Mesothelial cell of epicardium (in vitro differentiated cells): ENCODE results near the gene ROR2. TPM values are rescaled to one million over a fixed set of nuclear protein-coding genes. Genes with fewer than 3 reads are reported as not detected.
A peak's percentile ranks its signal among the peaks of the same experiment; 100 is the strongest.

Source experiments
- DNase-seq, 2 experiments: peaks; one replicate each; pipeline ENCODE4 v3.0.0; 2021; ENCODE audit warnings: low spot score in 2 of 2; ENCODE audit not compliant: unreplicated experiment in 2 of 2
- H3K27ac Mint-ChIP-seq: 2 replicates; pipeline ENCODE4 v1.8.0; 2021; ENCODE audit warnings: mixed read lengths
- H3K27me3 Mint-ChIP-seq: 2 replicates; pipeline ENCODE4 v1.8.0; 2021; ENCODE audit warnings: low read depth, mixed read lengths
- H3K36me3 Mint-ChIP-seq: 2 replicates; pipeline ENCODE4 v1.8.0; 2021; ENCODE audit warnings: mixed read lengths
- H3K4me1 Mint-ChIP-seq: 2 replicates; pipeline ENCODE4 v1.8.0; 2021; ENCODE audit warnings: mixed read lengths
- H3K4me3 Mint-ChIP-seq: 2 replicates; pipeline ENCODE4 v1.8.0; 2021; ENCODE audit warnings: mild to moderate bottlenecking, moderate library complexity, mixed read lengths
- H3K9me3 Mint-ChIP-seq: 2 replicates; pipeline ENCODE4 v1.8.0; 2021; ENCODE audit warnings: mixed read lengths
- CTCF ChIP-seq: fragments of 200-600 bp; sonication (generic); IDR thresholded peaks from one replicate; pipeline ENCODE4 v1.5.0; 2021; ENCODE audit warnings: antibody characterized with exemption; ENCODE audit not compliant: unreplicated experiment
- total RNA-seq: library from RNA; stranded (reverse); gene quantifications from 3 replicates; pipeline ENCODE4 v1.2.1, GENCODE V29; 2021

The ROR2 gene
- total RNA-seq, 1 donor from 2014 or later = 41.0 TPM

- Mint-ChIP-seq H3K27ac (no peak overlapping the region), H3K36me3 (no peaks in the 10 kb centered on the region), H3K4me3 (peak overlapping the region; percentile 67), H3K4me1 (peaks cover 7% of the 10 kb centered on the region), H3K9me3 (peaks cover 7% of the 10 kb centered on the region), H3K27me3 (no peaks in the 10 kb centered on the region)
- peak; percentile 46 to 48 for DNase-seq
- no peak for TF ChIP-seq CTCF
These were observed 235.8 kb downstream of the ROR2 start for GRCh38 chr9:91714020-91714806.

DNA sequence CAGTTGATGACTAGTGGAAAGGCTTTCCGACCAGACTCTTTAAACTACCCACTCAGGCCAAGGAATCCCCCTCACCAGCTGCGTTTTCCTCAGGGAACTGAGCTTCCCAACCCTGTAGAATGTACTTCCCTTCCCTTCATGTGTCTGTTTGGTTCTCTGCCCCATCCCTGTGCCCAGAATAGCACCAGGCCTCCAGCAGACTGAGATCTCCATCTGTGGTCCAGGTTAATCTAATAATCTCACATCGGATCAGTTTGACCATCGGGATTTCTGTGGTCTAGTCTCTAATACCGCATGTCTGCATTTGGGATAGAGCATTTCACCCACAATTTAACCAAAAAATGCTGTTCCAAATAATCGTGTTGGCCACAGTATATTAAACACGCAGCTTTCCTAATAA is 237.2 kb downstream of the ROR2 start:
- Mint-ChIP-seq H3K4me3 (no peak overlapping the region), H3K27me3 (no peaks in the 10 kb centered on the region), H3K36me3 (no peaks in the 10 kb centered on the region), H3K27ac (no peak overlapping the region), H3K9me3 (peaks cover 7% of the 10 kb centered on the region), H3K4me1 (peaks cover 7% of the 10 kb centered on the region)
- no peak for TF ChIP-seq CTCF
- no peak for DNase-seq

DNA sequence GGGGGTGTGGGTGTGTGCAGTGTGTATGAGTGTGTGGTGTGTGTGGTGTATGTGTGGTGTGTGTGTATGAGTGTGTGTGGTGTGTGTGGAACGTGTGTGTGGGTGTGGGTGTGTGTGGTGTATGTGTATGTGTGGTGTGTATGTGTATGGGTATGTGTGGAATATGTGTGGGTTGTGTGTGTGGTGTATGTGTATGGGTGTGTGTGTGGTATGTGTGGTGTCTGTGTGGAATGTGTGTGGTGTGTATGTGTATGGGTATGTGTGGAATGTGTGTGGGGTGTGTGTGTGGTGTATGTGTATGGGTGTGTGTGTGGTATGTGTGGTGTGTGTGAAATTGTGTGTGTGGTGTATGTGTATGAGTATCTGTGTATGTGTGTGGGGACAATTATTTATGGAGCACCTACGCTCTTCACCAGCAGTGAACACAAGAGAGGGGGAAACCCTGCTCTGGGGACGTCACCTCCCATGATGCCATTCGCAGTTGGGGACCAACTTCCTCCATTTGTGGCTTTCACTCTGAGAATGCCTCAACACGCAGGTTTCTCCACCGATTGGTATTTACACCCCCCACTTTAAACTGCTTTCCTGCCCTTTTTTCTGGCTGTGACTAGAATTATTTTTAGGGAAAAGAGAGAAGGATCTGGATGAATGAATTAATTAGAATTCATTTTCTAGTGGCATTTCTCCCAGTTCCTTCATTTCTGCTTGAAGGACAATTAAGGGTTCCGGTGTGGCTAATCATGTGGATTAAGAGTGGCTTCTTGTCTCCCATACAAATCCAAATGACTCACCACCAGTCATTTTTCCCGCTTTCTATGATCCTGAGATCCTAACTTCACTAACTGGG is 238.1 kb downstream of the ROR2 start:
- Mint-ChIP-seq H3K4me3 (no peak overlapping the region), H3K27ac (no peak overlapping the region), H3K4me1 (peaks cover 7% of the 10 kb centered on the region), H3K27me3 (no peaks in the 10 kb centered on the region), H3K9me3 (peaks cover 7% of the 10 kb centered on the region), H3K36me3 (no peaks in the 10 kb centered on the region)
- no peak for DNase-seq
- TF ChIP-seq CTCF = no peak

DNA sequence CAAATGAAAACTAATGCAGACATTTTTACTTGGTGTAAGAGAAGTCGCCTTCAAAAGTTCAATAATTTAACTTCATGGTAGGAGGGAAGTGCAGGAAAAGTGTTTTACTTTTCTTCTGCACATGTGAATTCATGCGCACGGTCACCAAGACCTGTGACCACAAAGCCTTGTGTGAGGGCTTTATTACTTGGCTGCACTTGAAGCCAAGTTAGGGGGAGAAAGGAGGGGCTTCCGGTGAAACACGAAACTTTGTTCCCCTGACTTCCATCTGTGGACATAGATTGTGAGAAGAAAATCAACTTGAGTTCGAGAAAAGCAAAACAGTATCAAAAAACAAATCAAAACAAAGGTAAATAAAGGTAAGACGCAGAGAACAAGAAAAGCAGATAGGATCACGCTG is 239.9 kb downstream of the ROR2 start:
- no peaks in the 10 kb centered on the region for H3K27me3 Mint-ChIP-seq
- peaks cover 5% of the 10 kb centered on the region for H3K36me3 Mint-ChIP-seq
- peaks cover 7% of the 10 kb centered on the region for H3K4me1 Mint-ChIP-seq
- no peak for TF ChIP-seq CTCF
- H3K27ac Mint-ChIP-seq = no peak overlapping the region
- H3K9me3 Mint-ChIP-seq = peaks cover 6% of the 10 kb centered on the region
- no peak for DNase-seq
- no peak overlapping the region for H3K4me3 Mint-ChIP-seq

DNA sequence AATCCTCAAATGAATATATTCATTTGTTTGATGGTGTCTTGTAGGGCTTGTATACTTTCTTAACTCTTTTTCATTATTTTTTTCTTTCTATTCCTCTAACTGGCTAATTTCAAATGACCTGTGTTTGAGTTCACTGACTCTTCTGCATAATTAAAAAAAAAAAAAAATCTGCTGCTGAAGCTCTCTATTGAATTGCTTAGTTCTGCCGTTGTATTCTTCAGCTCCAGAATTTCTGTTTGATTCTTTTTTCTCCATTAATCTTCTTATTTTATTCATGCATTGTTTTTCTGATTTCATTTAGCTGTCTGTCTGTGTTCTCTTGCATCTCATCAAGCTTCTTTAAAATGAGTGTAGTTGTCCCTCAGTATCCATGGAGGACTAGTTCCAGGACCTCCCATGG is 244.6 kb downstream of the ROR2 start:
- peaks cover 9% of the 10 kb centered on the region for H3K36me3 Mint-ChIP-seq
- H3K27ac Mint-ChIP-seq = no peak overlapping the region
- peaks cover 30% of the 10 kb centered on the region for H3K9me3 Mint-ChIP-seq
- no peaks in the 10 kb centered on the region for H3K4me1 Mint-ChIP-seq
- H3K4me3 Mint-ChIP-seq = no peak overlapping the region
- no peaks in the 10 kb centered on the region for H3K27me3 Mint-ChIP-seq
- DNase-seq = no peak
- no peak for TF ChIP-seq CTCF
